ENCODE results near the gene POLRMT.

Gene POLRMT

DNA sequence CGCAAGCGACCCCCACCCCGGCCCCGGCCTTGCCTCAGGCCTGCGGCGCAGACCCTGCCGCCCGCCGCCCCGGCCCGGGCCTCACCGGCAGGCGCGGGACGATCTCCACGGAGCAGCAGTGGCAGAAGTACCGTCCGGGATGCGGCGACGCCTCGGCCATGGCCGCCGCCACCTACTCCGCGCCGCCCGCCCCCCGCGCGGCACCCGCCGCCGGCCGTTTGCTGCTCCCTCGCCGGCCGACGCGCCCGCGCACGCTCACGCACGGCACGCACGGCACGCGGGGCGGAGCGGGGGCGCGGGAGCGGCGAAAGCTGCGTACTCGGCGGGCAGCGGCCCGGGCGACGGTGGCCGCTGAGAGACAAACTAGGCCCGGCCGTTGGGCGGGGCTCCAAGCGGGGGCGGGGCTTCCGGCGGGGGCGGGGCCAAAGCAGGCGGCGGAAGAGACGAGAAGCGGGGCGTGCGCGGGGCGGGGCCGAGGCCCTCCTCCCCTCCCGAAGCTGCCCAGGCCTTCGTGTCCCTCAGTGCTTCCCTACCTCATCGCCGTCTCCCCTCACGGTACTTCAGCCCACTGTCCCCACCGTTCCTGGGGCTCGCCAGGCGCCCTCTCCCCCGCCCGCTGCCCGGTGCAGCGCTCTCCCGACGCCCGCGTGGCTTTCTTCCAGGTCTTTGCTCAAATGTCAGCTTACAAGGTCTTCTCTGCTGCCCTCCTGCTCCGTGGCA is 29.8 kb upstream of the POLRMT start, which contains the start of gene RNF126:
RNF126 (minus strand) TSS at position 253 of the 720 bp plus-strand sequence; CDS start at position 160, 93 bp downstream.
- peak; percentile 97 for DNase-seq (ENCODE audit: low read depth)

DNA sequence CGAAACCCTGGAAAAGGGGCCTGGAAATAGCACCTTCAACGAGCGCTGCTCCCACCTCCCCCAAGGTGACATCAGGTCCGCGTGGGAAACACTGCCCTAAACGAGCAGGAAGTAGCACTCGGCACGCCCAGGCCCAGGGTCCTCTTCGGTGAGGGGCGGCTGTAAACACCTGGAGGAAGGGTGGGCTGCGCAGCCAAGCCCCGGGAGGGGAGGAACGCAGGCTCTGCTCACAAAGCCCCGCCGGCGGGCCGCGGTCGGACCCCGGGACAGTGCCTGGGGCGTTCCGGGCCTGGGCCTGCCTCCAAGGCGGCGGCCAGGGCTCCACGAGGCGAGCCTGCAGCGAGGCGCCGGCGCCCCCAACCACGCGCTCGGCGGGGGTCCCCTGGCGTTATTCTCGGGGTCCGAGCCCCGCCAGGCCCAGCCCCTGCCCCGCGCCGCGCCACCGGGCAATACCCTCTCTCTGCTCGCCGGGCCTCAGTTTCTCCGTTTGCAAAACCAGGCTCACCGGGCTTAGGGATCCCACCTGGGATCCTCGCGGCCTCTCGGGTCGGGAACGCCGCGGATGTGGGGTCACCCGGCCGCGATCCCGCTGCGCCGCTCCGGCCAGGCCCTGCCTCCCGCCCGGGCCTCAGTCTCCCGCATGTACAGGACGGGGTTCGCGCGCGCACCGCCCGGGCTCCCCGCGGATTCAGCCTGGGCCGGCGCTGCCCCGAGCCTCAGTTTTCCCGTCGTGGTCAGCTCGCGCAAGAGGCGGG is 29.0 kb upstream of the POLRMT start:
- DNase-seq (ENCODE audit: low read depth), result peak; percentile 59

DNA sequence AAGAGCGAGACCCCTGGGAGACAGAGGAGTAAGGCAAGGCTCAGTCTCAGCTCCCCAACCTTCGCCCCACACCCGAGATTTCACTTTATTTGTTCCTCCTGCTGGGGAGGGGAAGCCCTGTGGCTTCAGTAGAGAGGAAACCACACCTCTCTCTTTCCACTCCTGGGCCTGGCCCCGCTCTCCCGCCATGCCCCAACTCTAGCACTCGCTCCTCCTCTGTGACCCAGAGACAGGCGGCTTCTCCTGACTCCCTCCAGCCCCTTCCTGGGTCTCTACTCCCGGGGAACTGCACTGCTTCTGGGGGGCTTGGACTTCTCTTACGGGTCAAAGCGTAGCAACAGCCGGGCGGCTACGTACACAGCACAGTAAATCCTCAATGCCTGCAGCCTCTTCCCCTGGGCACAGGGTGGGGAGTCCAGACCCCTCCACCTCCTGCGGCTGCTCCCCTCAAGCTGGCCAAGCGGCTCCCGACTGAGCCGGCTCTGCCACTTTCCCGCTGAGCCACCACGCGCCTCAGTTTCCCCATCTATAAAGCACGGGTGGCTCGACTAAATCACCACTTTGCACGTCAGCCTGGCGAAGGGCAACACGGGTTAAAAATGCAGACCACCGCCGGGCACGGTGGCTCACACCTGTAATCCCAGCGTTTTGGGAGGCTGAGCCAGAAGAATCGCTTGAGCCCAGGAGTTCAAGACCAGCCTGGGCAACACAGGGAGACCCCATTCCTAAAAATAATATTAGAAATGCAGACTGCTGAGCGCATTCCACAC is 28.3 kb upstream of the POLRMT start:
- peak; percentile 53 for DNase-seq (ENCODE audit: low read depth)

DNA sequence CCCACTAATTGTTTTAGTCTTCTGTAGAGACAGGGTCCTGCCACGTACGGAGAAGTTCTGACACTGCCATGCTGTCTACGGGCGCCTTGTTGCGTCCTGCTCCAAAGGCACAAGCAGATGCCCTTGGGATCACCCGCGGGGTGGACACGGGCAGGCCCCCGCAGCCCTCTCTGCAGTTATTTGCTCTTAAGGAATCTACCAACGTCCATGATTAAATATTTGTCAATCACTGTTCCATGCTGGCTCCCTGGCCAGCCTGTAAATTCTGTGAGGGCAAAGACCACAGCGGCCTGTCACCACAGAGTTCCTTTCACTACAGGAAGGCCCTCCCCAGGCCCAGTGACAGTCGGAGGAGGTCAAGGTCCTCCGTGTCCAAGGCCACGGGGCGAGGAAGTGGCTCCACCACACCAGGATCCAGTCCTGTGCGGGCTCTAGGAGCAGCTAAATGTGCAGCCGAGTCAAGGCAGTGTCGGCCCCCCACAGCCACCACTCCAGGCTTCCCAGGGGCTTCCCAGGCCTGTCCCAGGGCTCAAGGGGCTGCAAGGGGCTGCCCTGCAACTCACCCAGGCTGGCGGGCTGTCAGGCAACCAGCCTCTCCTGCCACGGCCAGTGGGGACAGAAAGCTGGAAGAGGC is 27.6 kb upstream of the POLRMT start:
- no peak for DNase-seq (ENCODE audit: low read depth)

DNA sequence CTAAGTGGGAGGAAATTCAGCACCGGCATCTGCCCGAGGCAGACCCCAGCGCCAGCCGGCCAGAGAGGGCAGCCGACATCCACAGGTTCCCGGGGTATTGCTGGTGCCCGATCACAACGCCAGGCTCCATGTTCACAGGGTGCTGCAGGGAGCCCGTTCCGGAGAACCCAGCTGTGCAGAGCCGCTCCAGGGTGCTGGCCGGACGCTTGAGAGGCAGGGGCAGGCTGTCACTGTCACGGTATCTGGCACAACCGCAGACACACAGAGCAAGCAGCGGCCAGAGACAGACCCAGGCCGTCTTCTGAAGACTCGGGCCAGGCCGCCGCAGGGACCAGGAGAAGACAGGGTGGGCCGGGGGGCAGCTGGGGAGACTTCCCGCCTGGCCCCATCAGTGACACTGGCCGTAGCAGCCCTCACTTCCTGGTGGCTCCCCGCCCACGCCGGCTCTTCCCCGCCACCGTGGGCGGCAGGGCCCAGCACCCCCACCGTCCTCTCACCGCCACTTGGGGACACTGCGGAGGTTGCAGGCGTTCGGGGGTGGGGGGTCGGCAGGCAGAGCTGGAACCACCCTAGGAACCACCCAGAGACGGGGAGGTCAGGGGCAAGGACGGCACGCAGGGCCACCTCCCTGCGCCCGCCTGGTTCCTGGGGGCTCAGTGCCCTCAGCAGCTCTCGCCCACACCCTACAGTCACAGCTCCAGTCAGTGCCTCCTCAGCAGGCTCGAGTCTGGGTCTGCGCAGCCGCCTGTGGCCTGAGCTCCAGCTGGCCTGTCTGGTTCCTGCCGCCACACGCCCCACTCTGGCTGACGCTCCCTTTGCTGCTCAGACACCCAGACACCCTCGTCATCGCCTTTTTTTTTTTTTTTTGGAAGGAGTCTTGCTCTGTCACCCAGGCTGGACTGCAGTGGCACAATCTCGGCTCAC is 25.8 kb upstream of the POLRMT start:
- DNase-seq (ENCODE audit: low read depth), result no peak

DNA sequence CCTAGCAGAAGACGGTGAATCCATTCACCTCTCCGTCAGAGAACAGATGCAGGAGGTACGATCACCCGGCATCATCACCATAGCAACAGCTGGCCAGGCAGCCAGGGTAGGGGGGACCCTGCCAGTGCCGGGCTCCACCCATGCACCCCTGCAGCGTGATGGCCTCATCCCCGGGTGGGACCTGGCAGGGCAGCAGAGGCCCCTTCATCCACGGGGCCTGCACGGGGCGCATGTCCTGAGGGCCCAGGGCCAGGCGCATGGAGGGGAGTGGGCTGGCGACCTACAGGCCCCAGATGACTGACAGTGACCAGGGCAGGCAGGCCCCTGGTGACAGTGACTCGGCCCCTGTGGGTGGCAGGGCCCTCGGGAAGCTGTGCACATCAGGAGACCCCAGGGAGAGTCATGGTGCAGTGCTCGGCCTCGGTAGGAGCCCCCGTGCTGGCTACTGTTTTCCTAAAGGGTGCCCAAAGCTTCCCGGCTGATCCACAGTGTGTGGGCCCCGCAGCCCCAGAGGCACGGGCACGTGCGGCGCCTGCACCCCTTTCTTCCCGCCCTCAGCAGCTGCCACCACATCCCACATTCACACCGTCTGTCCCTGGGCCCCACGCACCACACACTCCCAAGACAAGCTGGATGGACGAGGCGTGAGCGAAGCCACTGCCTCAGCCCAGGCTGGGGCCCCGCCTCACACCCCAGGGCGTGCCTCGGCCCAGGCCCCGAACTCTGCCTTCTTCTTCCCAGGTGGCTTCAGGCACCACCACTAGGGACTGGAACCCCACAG is 24.9 kb upstream of the POLRMT start:
- DNase-seq (ENCODE audit: low read depth), result no peak

DNA sequence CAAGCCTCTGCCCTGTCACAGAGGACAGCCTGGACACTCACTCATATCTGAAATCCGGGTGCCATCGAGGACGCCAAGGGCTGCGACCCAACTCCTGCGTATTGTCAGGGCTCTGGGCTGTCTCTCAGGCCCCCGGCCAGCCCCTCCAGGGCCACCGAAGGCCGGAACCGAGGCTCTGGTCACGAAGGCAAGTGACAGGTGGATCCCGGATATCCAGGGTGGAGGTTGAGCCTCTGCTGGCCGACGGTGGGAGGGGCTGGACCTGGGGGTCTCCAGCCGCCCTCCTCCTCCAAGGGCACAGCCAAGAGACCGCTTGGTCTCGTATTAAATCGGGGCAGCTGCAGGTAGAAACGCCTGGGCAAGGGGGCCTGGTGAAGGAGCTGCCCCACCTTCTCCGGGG is 24.3 kb upstream of the POLRMT start:
- no peak for DNase-seq (ENCODE audit: low read depth)

DNA sequence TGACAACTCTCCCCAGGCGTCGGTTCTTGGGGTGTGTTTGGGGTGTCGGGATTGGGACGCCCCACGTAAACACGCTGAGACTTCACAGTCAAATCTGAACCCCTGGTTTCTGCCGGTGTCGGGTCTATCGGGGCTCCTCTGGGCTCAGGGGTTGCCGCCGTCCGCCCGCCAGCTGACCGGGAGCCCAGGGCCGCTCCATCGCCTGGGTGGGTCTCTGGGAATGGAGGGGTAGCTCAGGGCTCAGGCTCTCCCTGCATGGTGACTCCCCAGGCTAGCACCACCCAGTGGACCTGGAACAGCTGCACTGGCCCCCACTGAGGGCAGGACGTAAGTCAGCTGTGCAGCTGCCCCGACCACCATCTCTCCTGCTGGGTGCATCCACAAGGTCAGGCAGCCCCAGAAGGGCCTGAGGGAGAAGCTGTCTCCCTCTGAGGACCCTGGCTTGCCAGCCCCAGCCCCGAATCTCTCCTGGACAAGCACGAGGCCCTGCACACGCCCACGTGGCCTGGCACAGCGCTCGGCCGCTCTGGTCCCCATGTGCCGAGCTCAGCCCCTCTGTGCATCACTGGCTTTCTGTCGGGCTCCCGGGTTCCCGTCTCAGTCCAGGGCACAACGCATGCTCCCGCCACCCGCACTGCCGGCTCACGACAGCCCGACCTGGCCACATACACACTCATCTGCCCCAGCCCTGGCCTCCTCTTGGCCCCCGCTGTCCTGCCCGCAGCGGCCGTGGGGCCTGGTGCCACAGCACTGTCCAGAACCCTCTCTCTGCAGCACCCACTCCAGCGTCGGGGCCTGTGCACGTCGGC is 23.6 kb upstream of the POLRMT start:
- DNase-seq (ENCODE audit: low read depth), result no peak

DNA sequence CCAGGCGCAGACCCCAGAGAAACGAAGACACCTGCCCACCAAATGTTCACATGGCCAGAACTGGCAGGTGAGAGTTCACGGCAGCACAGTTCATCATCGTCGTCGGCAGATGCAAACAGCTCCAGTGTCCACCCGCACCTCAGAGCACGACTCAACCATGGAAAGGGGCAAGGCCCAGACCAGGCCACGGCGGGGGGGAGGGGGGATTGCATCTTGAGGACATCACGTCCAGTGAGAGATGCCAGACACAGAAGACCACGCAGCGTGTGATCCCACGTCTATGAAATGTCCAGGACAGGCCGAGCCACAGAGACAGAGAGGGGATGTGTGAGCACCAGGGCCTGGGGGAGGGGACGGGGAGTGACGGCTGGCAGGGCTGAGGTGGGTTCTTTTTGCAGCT is 22.4 kb upstream of the POLRMT start:
- DNase-seq (ENCODE audit: low read depth), result no peak

DNA sequence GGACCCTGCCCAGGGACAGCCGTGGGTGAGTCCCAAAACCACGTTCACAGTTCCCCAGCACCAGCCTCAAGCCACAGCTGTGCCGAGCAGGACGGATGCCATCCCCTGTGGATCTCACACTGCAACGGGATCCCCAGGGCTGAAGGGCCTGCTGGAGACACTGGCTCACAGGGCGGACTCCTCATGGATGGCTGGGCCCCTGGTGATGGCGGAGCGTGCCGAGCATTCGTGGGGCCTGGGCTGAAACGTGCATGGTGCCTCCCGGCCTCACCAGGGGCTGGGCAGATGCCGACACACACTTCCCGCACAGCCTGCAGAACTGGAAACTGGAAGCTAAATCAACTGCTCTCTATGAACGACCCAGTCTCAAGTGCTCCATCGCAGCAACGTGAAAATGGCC is 20.1 kb upstream of the POLRMT start:
- DNase-seq (ENCODE audit: low read depth), result no peak

DNA sequence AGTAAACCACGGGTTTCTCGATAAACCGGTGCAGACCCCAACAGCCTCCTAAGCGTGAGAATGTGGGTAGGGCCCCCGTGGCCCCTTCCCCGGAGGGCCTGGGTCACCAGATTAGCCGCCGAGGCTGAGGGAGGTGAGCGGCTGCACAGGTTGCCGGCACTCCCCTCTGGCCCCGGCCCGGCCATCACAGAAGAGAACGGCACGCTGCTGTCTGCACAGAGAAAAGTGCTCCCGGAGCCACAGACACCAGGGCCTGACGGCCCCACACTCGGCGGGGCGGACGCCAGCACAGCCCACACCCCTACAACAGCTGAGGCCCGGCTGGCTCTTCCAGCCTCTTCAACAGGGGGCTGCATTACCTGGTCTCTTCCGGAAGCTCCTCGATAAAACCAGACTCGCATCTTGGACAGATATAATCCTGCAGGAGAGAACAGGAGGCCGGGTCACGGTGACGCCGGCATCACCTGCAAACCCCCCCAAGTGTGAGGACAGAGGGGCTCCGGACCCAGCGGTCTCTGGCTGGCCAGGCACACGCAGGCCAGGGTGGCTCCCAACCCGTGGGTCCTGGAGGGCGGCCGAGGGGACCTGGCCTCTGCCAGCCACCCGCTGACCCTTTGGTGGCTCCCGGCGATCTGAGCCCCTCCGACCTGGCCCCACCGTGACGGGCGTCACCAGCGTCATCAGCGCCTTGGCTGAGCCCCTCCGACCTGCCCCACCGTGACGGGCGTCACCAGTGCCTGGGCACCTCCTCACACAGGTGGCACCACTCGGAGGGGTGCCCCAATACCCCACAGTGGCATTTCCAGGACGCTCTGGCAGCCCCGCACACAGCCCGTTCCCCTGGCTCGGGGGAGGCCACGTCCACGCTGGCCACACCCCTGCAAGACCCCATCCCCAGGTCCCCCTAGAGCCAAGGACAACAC is 19.4 kb upstream of the POLRMT start:
- DNase-seq (ENCODE audit: low read depth), result no peak

DNA sequence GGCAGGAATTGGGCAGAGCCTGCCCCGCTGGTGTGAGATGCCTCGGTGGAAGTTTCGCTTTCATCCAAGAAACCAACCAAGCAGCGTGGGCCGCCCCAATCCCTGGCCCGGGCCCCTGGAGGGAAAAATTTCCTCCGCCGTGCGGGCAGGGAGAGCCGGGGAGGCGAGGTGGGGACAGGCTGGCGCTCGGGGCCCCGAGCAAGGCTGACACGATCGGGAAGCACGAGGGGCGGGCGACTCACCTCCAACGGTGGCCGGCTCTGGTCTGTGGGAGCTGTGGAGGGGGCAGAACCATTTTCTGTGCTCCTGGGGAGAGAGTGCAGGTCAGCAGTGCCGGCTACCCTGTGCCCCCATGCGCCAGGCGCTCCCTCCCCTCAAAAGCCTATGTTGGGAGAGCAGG is 18.7 kb upstream of the POLRMT start:
- DNase-seq (ENCODE audit: low read depth), result no peak

DNA sequence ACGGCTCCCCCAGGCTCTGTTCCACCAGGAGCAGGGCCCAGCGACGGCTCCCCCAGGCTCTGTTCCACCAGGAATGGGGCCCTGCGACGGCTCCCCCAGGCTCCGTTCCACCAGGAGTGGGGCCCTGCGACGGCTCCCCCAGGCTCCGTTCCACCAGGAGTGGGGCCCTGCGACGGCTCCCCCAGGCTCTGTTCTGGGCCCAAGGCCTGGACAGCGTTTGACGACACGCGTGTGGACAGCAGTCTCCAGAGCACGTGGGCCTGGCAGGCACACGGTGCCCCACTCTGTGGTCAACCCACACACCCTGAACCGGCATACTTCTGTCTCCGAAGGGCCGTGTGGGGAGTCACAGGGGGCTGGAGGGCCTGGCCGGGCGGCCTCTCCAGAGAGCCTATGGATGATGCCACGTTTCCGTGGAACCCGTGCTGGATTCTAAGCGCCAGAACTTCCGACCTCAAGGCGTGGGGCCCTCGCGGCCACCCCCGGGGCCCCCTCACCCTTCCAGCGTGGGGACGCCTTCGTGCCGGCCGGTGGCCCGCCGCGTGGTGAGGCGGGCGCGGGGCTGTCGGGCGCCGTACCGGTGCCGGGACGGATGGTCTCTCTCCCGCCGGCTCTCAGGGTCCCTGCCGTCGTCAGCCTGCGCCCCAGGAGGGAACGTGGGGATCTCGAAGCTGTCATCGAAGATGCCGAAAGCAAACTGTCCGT is 17.9 kb upstream of the POLRMT start:
- DNase-seq (ENCODE audit: low read depth), result no peak

DNA sequence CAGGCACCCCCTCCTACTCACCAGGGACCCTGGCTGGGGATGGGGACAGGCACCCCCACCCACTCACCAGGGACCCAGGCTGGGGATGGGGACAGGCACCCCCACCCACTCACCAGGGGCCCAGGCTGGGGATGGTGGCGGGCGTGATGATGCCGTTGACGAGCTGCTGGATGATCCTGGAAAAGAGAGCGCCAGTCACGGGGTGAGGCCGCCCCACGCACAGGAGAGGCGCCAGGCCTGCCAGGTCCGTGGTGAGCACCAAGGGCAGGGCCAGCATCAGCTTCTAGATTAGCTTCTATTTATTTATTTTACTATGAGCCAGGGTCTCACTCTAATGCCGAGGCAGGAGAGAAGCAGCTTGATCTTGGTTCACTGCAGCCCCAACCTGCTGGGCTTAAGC is 16.8 kb upstream of the POLRMT start:
- no peak for DNase-seq (ENCODE audit: low read depth)

DNA sequence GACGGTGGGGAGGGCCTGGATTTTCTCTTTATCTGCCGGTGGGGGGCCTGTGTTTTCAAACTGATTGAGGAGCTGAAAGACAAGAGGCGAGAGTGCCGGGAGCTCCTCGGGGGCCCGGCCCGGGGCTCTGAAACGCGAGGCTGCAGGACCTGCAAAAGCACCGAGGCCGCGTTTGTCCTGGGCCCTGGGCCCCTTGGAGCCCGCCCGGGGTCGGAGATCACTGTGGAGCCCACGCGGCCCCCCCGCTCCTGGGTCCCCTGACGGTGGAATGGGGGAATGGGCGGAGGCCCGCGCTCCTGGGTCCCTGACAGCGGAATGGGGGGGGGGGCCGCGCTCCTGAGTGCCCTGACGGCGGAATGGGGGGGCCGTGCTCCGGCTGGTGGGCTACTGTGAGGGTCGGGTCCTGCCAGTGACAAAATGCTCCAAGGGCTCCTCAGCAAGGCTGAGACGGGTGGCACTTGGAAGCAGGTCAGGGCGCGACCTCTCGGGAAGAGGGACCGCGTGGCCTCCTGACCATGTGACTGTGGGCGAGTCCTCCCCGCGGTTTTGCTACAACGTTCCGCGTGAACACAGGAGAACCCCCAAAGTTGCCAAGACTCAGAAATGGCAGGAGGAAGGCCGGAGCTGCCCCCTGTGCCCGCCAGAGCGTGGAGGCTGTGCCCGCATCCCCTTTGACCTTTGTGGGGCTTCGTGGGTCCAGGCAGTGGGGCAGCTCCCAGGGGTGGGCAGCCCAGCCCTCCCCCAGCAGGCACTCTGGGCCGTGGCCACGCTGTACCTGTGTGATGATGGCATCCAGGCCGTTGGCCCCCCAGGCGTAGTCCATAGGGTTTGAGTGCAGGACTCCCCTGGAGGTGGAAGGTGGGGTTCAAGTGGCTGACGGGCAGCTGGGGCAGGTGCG is 15.8 kb upstream of the POLRMT start:
- no peak for DNase-seq (ENCODE audit: low read depth)

DNA sequence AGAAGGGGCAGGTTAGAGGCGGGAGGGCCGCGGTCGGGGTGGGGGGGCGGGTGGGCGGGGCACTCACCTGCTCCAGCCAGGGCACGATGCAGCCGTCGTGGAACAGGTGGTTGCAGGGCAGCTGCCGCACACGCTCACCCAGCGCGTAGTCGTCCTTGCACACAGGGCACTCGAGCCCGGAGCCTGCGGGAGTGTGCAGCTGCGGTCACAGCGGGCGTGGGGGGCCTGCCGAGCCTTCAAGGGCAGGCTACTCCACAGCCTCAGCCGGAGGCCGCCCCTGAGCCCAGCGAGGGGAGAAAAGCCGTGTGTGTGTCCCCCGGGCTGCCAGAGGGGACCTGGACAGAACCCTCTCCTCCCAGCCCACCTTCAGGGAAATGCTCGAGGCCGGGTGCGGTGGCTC is 15.0 kb upstream of the POLRMT start:
- DNase-seq (ENCODE audit: low read depth), result no peak
